ENCODE results near the gene RAB1B.
"Not testable (repeated sequence)": the region's sequence is repeated elsewhere in the genome, so short reads cannot be mapped to it uniquely, and the experiment has no call there.

GRCh38 chr11:66277064-66277463 is 8.6 kb downstream of the RAB1B start:
- not testable (repeated sequence) for TF ChIP-seq POLR2AphosphoS5 (IDR thresholded peaks at IDR 0.05; ENCODE audit: insufficient read depth in 1 of 2, low read depth in 1 of 2)
- TF ChIP-seq, protein P1, sequence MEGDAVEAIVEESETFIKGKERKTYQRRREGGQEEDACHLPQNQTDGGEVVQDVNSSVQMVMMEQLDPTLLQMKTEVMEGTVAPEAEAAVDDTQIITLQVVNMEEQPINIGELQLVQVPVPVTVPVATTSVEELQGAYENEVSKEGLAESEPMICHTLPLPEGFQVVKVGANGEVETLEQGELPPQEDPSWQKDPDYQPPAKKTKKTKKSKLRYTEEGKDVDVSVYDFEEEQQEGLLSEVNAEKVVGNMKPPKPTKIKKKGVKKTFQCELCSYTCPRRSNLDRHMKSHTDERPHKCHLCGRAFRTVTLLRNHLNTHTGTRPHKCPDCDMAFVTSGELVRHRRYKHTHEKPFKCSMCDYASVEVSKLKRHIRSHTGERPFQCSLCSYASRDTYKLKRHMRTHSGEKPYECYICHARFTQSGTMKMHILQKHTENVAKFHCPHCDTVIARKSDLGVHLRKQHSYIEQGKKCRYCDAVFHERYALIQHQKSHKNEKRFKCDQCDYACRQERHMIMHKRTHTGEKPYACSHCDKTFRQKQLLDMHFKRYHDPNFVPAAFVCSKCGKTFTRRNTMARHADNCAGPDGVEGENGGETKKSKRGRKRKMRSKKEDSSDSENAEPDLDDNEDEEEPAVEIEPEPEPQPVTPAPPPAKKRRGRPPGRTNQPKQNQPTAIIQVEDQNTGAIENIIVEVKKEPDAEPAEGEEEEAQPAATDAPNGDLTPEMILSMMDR (IDR thresholded peaks at IDR 0.05) = not testable (repeated sequence)

Measured in vagina (tissue), 2 donors.